ENCODE data around the gene VAV2. TPM values are rescaled to one million over a fixed set of nuclear protein-coding genes. Genes with fewer than 3 reads are reported as not detected.

VAV2 gene
- total RNA-seq, 2 experiments from 2014 or later: 4.2 TPM

- H3K4me3 Mint-ChIP-seq: no peak overlapping the region
- H3K4me1 Mint-ChIP-seq: peaks cover 6% of the 10 kb centered on the region
- peaks cover 3% of the 10 kb centered on the region for H3K27me3 Mint-ChIP-seq
- no peaks in the 10 kb centered on the region for H3K36me3 Mint-ChIP-seq
- peaks cover 2% of the 10 kb centered on the region for H3K9me3 Mint-ChIP-seq
- DNase-seq: no peak
- no peak overlapping the region for H3K27ac Mint-ChIP-seq
Measured at GRCh38 chr9:133717113-133718031, 274.8 kb downstream of the VAV2 start.

GRCh38 chr9:133716564-133717112, 275.5 kb downstream of the VAV2 start:
- Mint-ChIP-seq H3K36me3 (no peaks in the 10 kb centered on the region), H3K27ac (no peak overlapping the region), H3K9me3 (peaks cover 2% of the 10 kb centered on the region), H3K27me3 (peaks cover 3% of the 10 kb centered on the region), H3K4me1 (peaks cover 6% of the 10 kb centered on the region), H3K4me3 (no peak overlapping the region)
- no peak for DNase-seq

GRCh38 chr9:133715866-133716563, 276.1 kb downstream of the VAV2 start:
- Mint-ChIP-seq H3K36me3 (no peaks in the 10 kb centered on the region), H3K9me3 (peaks cover 2% of the 10 kb centered on the region)

GRCh38 chr9:133715295-133715865, 276.7 kb downstream of the VAV2 start:
- Mint-ChIP-seq H3K4me3 (no peak overlapping the region), H3K27me3 (no peaks in the 10 kb centered on the region), H3K36me3 (no peaks in the 10 kb centered on the region), H3K27ac (no peak overlapping the region), H3K4me1 (peaks cover 7% of the 10 kb centered on the region), H3K9me3 (peaks cover under 1% of the 10 kb centered on the region)
- DNase-seq: no peak

More at GRCh38 chr9:133715866-133716563, 276.1 kb downstream of the VAV2 start:
- no peak overlapping the region for H3K4me3 Mint-ChIP-seq
- no peak overlapping the region for H3K27ac Mint-ChIP-seq
- peaks cover 3% of the 10 kb centered on the region for H3K27me3 Mint-ChIP-seq
- peaks cover 6% of the 10 kb centered on the region for H3K4me1 Mint-ChIP-seq
- peak; percentile 32 for DNase-seq

- Mint-ChIP-seq H3K9me3 (no peaks in the 10 kb centered on the region), H3K4me3 (no peak overlapping the region), H3K4me1 (peaks cover 11% of the 10 kb centered on the region), H3K27me3 (no peaks in the 10 kb centered on the region), H3K27ac (no peak overlapping the region), H3K36me3 (no peaks in the 10 kb centered on the region)
- DNase-seq: no peak
Measured at GRCh38 chr9:133714606-133715294, 277.4 kb downstream of the VAV2 start.

- Mint-ChIP-seq H3K27me3 (no peaks in the 10 kb centered on the region), H3K36me3 (no peaks in the 10 kb centered on the region), H3K27ac (no peak overlapping the region), H3K9me3 (no peaks in the 10 kb centered on the region), H3K4me3 (no peak overlapping the region), H3K4me1 (peaks cover 17% of the 10 kb centered on the region)
- no peak for DNase-seq
Measured at GRCh38 chr9:133713960-133714495, 278.1 kb downstream of the VAV2 start.

- Mint-ChIP-seq H3K4me1 (peaks cover 17% of the 10 kb centered on the region), H3K27me3 (no peaks in the 10 kb centered on the region), H3K9me3 (no peaks in the 10 kb centered on the region), H3K27ac (no peak overlapping the region), H3K36me3 (no peaks in the 10 kb centered on the region), H3K4me3 (no peak overlapping the region)
- DNase-seq: no peak
Measured at GRCh38 chr9:133713150-133713959, 278.8 kb downstream of the VAV2 start.

- no peaks in the 10 kb centered on the region for H3K9me3 Mint-ChIP-seq
- H3K27me3 Mint-ChIP-seq: no peaks in the 10 kb centered on the region
- H3K4me3 Mint-ChIP-seq: no peak overlapping the region
- no peak overlapping the region for H3K27ac Mint-ChIP-seq
- no peaks in the 10 kb centered on the region for H3K36me3 Mint-ChIP-seq
- peaks cover 17% of the 10 kb centered on the region for H3K4me1 Mint-ChIP-seq
- no peak for DNase-seq
Measured at GRCh38 chr9:133712221-133713100, 279.7 kb downstream of the VAV2 start.

Other genes with a start within 250 kb of the VAV2 start
- gene BRD3OS, start 33.2 kb upstream of the VAV2 start, total RNA-seq: 10 to 100 TPM; 12.6 to 12.7 TPM
- gene BRD3, start 75.7 kb upstream of the VAV2 start, total RNA-seq: 10 to 100 TPM; 32.3 to 34.0 TPM
- gene WDR5, start 143.8 kb upstream of the VAV2 start, total RNA-seq: 10 to 100 TPM; 64.6 to 65.6 TPM
- gene RNU6ATAC, start 172.2 kb upstream of the VAV2 start, total RNA-seq: 10 to 100 TPM; 17.0 to 22.1 TPM

Measured in activated naive CD8-positive, alpha-beta T cell treated with anti-CD3 and anti-CD28 coated beads for 36 hours (primary cell).